HG03575 (cell line): ENCODE results near the gene CUEDC2.

Experiments used
- ATAC-seq: cut with Tn5 transposase; IDR thresholded peaks from one replicate; pipeline ENCODE4 v1.9.1; 2021; ENCODE audit not compliant: unreplicated experiment, insufficient number of reproducible peaks, low FRiP score; ENCODE audit errors: extremely low read depth

The CUEDC2 gene

GRCh38 chr10:102413806-102414561 is 18.4 kb downstream of the CUEDC2 start:
- ATAC-seq: no peak

- ATAC-seq: no peak
These were observed 19.2 kb downstream of the CUEDC2 start for GRCh38 chr10:102413053-102413705.

- no peak for ATAC-seq
These were observed 20.1 kb downstream of the CUEDC2 start for GRCh38 chr10:102412293-102412692.

- no peak for ATAC-seq
These were observed 20.8 kb downstream of the CUEDC2 start for GRCh38 chr10:102411341-102412255.

- no peak for ATAC-seq
These were observed 21.8 kb downstream of the CUEDC2 start for GRCh38 chr10:102410429-102411073.

- ATAC-seq: no peak
These were observed 22.6 kb downstream of the CUEDC2 start for GRCh38 chr10:102409604-102410428.

- no peak for ATAC-seq
These were observed 23.4 kb downstream of the CUEDC2 start for GRCh38 chr10:102408728-102409603.

- no peak for ATAC-seq
These were observed 24.1 kb downstream of the CUEDC2 start for GRCh38 chr10:102408131-102408727.

- no peak for ATAC-seq
These were observed 24.8 kb downstream of the CUEDC2 start for GRCh38 chr10:102407425-102408130.

GRCh38 chr10:102406815-102407214 is 25.6 kb downstream of the CUEDC2 start:
- ATAC-seq: no peak

- ATAC-seq: no peak
These were observed 26.7 kb downstream of the CUEDC2 start for GRCh38 chr10:102405632-102406031.

- ATAC-seq: no peak
These were observed 27.2 kb downstream of the CUEDC2 start for GRCh38 chr10:102405108-102405571.

GRCh38 chr10:102404361-102405107 is 27.8 kb downstream of the CUEDC2 start:
- ATAC-seq: no peak

GRCh38 chr10:102403115-102403514 is 29.3 kb downstream of the CUEDC2 start:
- ATAC-seq: no peak

GRCh38 chr10:102402512-102402896 is 29.9 kb downstream of the CUEDC2 start:
- no peak for ATAC-seq
